Stomach (tissue), 9 donors: ENCODE results near the gene SERTAD3. TPM values are rescaled to one million over a fixed set of nuclear protein-coding genes. Genes with fewer than 3 reads are reported as not detected.

Experiments used
- DNase-seq, 2 donors: peaks; one replicate each; pipeline versions ENCODE4 v3.0.0 to v3.0.0-alpha.2; 2013 to 2019
- H3K27ac ChIP-seq, 5 donors: fragments of 200-600 bp in 4 of 5; sonication (generic) in 4 of 5; one replicate each; pipeline ENCODE4 v1.5.1; 2013 to 2019; ENCODE audit warnings: mild to moderate bottlenecking in 1 of 5, moderate library complexity in 1 of 5
- H3K27me3 ChIP-seq, 3 donors: fragments of 200-600 bp; sonication (generic); one replicate each; pipeline ENCODE4 v1.5.1; 2017 to 2019; ENCODE audit warnings: mixed run types in 1 of 3
- H3K36me3 ChIP-seq, 4 donors: fragments of 200-600 bp; sonication (generic); 1 replicate in 3 of 4; 2 replicates in 1 of 4; pipeline ENCODE4 v1.5.1; 2016 to 2019
- H3K4me1 ChIP-seq, 4 donors: fragments of 200-600 bp; sonication (generic); one replicate each; pipeline ENCODE4 v1.5.1; 2016 to 2019
- H3K4me3 ChIP-seq, 4 donors: fragments of 200-600 bp; sonication (generic) in 3 of 4; one replicate each; pipeline ENCODE4 v1.5.1; 2016 to 2019; ENCODE audit warnings: mild to moderate bottlenecking in 1 of 4
- H3K9me3 ChIP-seq, 4 donors: fragments of 200-600 bp; sonication (generic); one replicate each; pipeline ENCODE4 v1.5.1; 2016 to 2019
- EP300 ChIP-seq: sonication (generic); formaldehyde crosslinking; IDR thresholded peaks from one replicate; pipeline ENCODE4 v1.6.1; 2017; ENCODE audit warnings: antibody characterized with exemption
- POLR2A ChIP-seq, 4 donors: fragments of 450-650 bp; IDR thresholded peaks; one replicate each; pipeline ENCODE4 v1.6.1; 2016; ENCODE audit warnings: antibody characterized with exemption in 4 of 4, control low read depth in 2 of 4, mild to moderate bottlenecking in 1 of 4, moderate library complexity in 1 of 4
- POLR2AphosphoS5 ChIP-seq, 3 donors: sonication (generic); formaldehyde crosslinking; IDR thresholded peaks; one replicate each; pipeline ENCODE4 v1.6.1; 2016; ENCODE audit warnings: antibody characterized with exemption in 3 of 3
- WGBS, 5 donors: extraction: QIAGEN DNeasy Blood & Tissue Kit in 3 of 5; methylation state at CpG; one replicate each; pipeline versions ENCODE4 v1.1.5 to v1.1.7; 2013 to 2018; 5-methylcytosine and 5-hydroxymethylcytosine counted together
- intact Hi-C: fragments of 100-400 bp; cut with DNase I; formaldehyde crosslinking; loops from one replicate; pipeline ENCODE4 v1.15.1; 2023; ENCODE audit warnings: low total_unique reads
- polyA plus RNA-seq, 3 donors: library from polyadenylated mRNA; stranded (reverse); fragments of 200-250 nt; gene quantifications; one replicate each; pipeline ENCODE4 v1.2.3, GENCODE V29; 2013
- total RNA-seq, 5 donors: library from RNA; depleted of rRNA; stranded (reverse); fragments of >200 nt; gene quantifications; one replicate each; pipeline versions ENCODE4 v1.1.0 to v1.2.3, GENCODE V29; 2014 to 2016
- TF ChIP-seq, protein P1 (sequence below), 7 experiments: fragments of 450-650 bp in 4 of 7; fragments of 200-600 bp in 3 of 7; sonication (generic) in 3 of 7; IDR thresholded peaks; one replicate each; pipeline ENCODE4 v1.5.1; 2016 to 2019; ENCODE audit warnings: antibody characterized with exemption in 7 of 7, control low read depth in 2 of 7, mild to moderate bottlenecking in 1 of 7
- donor health status: healthy with polysubstance abuse.
- donor health status: Bipolar disorder and iron deficiency.
- donor health status: healthy.

The SERTAD3 gene
- total and polyA plus RNA-seq, 8 donors, result 6.2 to 41.4 (median 27.7) TPM

DNA sequence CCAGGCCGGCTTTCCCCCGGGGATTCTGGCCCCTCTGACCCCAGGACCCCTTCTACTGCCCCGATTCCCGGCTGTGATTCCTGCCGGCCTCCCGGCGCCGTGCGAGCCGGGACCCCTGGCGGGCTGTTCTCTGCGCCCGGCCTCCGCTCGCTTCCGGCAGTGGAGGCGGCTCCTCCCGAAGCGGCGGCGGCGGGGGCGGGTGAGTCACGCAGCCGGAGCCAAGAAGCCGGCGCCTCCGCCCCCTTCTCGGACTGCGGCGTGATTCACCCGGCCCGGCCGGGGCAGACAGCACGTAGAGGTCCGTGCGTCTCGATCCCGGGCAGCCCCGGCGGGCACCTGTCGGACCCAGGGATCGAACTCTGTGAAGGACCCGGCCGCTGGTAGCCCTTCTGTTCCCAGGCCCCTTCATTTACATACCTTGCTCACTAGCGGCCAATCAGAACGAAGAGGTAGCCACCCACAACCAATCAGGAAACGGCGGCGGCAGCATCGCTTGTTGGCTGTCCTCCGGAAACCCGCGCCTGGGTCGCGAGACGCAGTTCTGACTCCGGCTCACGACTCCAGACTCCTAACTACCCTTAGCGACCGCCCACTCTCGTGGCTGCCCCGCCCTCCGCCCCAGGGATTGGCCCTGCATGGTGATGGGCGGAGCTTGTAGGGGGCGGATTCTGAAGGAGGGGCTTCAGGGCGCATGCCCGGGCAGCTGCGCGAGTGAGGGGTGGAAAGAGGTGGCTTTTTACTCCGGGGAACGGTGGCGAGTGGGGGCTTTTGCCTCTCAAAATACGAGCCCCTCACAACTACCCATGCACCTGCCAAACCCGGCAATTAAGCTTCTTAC lies 18.5 kb downstream of the SERTAD3 start, which contains the start of gene SERTAD1:
SERTAD1 (minus strand) TSS at position 543 of the 838 bp plus-strand sequence. CDS start 2,446 bp downstream, outside the sequence.
- WGBS, 5 donors, result 0 to 1% (median 1%) methylated on average over 12 to 75 of the region's 75 CpGs
- Histone ChIP-seq H3K27me3 (no peaks in the 10 kb centered on the region), H3K4me3 (peak within 1 kb of the TSS; percentile 64 to 87 (median 76)), H3K9me3 (no peaks in the 10 kb centered on the region), H3K27ac (peak within 1 kb of the TSS; percentile 97 to 100 (median 99)), H3K36me3 (peaks cover 12 to 13% (median 12%) of the 10 kb centered on the region in 4 donors), H3K4me1 (peaks cover 34 to 47% (median 41%) of the 10 kb centered on the region in 4 donors)
- DNase-seq, result peak; percentile 100
- TF ChIP-seq EP300 (no peak), POLR2AphosphoS5 (IDR thresholded peaks at IDR 0.05) (peak; percentile 98 to 100 (median 100)), POLR2A (IDR thresholded peaks at IDR 0.05) (peak in 2 of 4 donors; percentile 97 to 98)
- TF ChIP-seq, protein P1, sequence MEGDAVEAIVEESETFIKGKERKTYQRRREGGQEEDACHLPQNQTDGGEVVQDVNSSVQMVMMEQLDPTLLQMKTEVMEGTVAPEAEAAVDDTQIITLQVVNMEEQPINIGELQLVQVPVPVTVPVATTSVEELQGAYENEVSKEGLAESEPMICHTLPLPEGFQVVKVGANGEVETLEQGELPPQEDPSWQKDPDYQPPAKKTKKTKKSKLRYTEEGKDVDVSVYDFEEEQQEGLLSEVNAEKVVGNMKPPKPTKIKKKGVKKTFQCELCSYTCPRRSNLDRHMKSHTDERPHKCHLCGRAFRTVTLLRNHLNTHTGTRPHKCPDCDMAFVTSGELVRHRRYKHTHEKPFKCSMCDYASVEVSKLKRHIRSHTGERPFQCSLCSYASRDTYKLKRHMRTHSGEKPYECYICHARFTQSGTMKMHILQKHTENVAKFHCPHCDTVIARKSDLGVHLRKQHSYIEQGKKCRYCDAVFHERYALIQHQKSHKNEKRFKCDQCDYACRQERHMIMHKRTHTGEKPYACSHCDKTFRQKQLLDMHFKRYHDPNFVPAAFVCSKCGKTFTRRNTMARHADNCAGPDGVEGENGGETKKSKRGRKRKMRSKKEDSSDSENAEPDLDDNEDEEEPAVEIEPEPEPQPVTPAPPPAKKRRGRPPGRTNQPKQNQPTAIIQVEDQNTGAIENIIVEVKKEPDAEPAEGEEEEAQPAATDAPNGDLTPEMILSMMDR (IDR thresholded peaks at IDR 0.05), result peak in 5 of 7 experiments; percentile 69 to 87 (median 78)
- intact Hi-C loops, result no loop called here

DNA sequence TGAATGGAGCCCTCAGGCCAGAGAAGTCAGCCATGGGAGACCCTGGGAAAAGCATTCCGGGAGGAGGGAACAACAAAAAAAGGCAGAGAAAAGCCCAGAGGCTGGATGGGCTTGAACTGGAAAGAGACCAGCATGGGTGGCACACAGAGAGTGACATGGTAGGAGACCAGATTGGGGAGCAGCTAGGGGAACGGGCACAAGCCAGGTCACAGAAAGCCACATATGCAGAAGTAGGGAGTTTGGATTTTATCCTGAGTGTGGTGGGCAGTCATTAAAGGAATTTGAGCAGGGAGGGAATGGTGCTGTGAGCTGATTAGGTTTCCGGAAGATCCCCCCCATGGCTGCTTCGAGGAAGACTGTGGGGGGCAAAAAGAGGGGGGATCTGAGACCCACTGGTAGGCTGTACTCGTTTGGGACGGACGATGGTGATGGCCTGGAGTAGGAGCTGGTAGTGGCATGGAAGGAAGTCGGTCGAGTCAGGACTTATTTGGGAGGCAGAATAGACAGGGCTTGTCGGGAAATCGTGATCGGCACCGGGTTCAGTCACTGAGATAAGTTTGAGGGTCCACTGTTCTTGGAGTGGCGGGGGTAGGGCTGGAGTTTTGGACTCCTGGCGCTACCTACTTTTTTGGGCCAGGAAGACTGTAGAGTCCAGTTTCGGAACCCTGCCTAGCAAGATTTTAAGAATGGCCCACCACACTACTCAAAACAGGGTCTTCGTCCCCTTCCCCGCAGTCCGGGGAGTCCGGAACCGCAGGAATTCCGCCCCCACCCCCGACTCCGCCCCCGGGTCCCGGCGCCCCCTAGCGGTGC lies 19.3 kb downstream of the SERTAD3 start:
- Histone ChIP-seq H3K9me3 (no peaks in the 10 kb centered on the region), H3K4me1 (peaks cover 34 to 49% (median 43%) of the 10 kb centered on the region in 4 donors), H3K4me3 (peak overlapping the region; percentile 64 to 87 (median 76)), H3K27ac (peak overlapping the region; percentile 97 to 100 (median 99)), H3K36me3 (peaks cover 12 to 13% (median 12%) of the 10 kb centered on the region in 4 donors), H3K27me3 (no peaks in the 10 kb centered on the region)
- intact Hi-C loops, result no loop called here
- peak in 1 of 2 donors; percentile 60 for DNase-seq
- TF ChIP-seq POLR2A (IDR thresholded peaks at IDR 0.05) (no peak), POLR2AphosphoS5 (IDR thresholded peaks at IDR 0.05) (no peak), EP300 (no peak)
- TF ChIP-seq, protein P1 (IDR thresholded peaks at IDR 0.05), result no peak
- 0 to 3% (median 1%) methylated on average over 20 to 28 of the region's 28 CpGs for WGBS, 5 donors

DNA sequence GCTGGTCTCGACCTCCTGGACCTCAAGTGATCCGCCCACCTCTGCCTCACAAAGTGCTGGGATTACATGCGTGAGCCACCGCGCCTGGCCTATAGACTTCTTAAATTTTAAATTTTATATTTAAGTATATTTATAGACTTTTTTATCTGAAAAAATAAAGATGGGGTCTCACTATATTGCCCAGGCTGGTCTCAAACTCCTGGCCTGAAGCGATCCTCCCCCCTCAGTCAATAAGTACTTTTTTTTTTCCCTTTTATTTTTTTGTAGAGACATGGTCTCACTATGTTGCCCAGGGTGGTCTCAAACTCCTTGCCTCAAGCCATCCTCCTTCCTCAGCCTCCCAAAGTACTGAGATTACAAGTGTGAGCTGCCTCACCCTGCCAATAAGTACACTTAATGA lies 20.2 kb downstream of the SERTAD3 start:
- H3K9me3 ChIP-seq, result no peaks in the 10 kb centered on the region
- H3K27ac ChIP-seq, result peak overlapping the region in 4 of 5 donors; percentile 98 to 100 (median 100)
- peaks cover 12 to 13% (median 12%) of the 10 kb centered on the region in 4 donors for H3K36me3 ChIP-seq
- H3K27me3 ChIP-seq, result no peaks in the 10 kb centered on the region
- WGBS, 5 donors, result 91 to 96% (median 94%) methylated on average over 6 of the region's 6 CpGs
- peak overlapping the region in 3 of 4 donors; percentile 64 to 86 (median 67) for H3K4me3 ChIP-seq
- TF ChIP-seq, protein P1 (IDR thresholded peaks at IDR 0.05), result no peak
- TF ChIP-seq POLR2AphosphoS5 (IDR thresholded peaks at IDR 0.05) (no peak), POLR2A (IDR thresholded peaks at IDR 0.05) (no peak), EP300 (no peak)
- intact Hi-C loops, result no loop called here
- H3K4me1 ChIP-seq, result peaks cover 34 to 52% (median 43%) of the 10 kb centered on the region in 4 donors
- no peak for DNase-seq
